GM12874 (cell line): ENCODE measurements around the gene AZU1.

Source experiments
- TF ChIP-seq, protein P1 (sequence below): IDR thresholded peaks from 2 replicates; pipeline ENCODE4 v1.5.1; 2011; ENCODE audit warnings: low read depth, mild to moderate bottlenecking, control low read depth, low read length, moderate library complexity; ENCODE audit not compliant: insufficient read depth

Gene AZU1

GRCh38 chr19:793806-794205 is 33.8 kb upstream of the AZU1 start:
- TF ChIP-seq, protein P1, sequence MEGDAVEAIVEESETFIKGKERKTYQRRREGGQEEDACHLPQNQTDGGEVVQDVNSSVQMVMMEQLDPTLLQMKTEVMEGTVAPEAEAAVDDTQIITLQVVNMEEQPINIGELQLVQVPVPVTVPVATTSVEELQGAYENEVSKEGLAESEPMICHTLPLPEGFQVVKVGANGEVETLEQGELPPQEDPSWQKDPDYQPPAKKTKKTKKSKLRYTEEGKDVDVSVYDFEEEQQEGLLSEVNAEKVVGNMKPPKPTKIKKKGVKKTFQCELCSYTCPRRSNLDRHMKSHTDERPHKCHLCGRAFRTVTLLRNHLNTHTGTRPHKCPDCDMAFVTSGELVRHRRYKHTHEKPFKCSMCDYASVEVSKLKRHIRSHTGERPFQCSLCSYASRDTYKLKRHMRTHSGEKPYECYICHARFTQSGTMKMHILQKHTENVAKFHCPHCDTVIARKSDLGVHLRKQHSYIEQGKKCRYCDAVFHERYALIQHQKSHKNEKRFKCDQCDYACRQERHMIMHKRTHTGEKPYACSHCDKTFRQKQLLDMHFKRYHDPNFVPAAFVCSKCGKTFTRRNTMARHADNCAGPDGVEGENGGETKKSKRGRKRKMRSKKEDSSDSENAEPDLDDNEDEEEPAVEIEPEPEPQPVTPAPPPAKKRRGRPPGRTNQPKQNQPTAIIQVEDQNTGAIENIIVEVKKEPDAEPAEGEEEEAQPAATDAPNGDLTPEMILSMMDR, result no peak

DNA sequence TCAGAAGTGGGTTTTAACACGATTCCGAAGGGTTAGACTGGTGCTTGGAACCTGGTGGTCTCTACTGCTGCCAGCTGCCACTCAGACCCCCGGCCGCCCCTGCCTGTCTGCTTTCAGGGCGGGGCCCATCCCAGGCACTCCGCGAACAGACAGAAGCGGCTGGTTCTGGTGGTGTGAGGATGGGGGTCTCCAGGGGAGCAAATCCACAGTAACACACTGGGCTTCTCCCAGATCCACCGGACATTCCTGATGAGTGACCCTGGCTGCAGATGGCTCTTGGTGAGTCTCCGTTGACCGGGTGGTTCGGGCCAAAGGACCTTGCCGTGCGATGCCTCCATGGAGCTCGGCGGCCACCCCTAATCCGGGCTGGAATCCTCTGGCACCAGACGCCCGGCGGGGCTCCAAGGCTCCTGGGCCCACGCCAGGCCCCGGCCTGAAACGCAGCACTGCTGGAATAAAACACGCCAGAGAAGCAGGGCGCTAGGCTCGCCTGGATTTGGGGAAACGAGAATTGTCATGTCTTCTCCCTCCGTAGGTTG is 32.5 kb upstream of the AZU1 start:
- TF ChIP-seq, protein P1, result no peak

- TF ChIP-seq, protein P1, result no peak
Observed at GRCh38 chr19:795691-796581, 31.7 kb upstream of the AZU1 start.

GRCh38 chr19:796692-797527 is 30.7 kb upstream of the AZU1 start, which contains the start of gene PTBP1:
Gene PTBP1 (plus strand): TSS chr19:797452. CDS start chr19:797498, 46 bp downstream.
- TF ChIP-seq, protein P1, result no peak

- TF ChIP-seq, protein P1, result no peak
Observed at GRCh38 chr19:797528-798414, 29.9 kb upstream of the AZU1 start.

DNA sequence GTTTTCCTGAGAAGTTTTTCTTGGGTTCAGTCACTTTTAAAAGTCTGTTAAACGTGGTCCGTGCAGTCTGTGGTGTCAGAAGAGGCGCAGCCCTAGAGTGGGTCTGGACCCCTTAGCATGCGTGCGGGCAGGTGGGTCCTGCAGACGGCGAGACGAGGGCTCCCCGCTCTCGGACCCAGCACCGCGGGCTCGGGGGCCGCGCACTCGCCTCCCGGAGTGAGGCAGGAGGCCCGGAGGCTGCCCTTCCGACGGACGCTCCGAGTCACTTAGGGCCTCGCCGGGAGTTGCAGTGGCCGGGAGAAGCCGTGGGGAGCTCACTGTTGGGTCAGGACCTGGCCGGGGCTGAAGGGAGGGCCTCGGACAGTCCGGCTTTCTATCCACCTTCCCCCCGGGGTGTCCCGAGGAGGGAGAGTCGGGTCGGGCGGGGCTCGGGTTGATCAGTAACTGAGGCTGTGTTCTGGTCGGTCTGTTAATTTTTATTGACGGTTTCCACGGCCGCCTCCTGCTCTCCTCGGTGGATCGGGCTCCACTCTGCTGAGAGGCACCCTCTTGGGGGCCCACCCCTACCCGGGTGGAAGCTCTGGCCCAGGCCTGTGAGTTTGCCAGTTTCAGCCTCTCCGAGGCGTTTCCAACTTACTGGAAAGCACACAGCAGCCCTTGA is 29.1 kb upstream of the AZU1 start:
- TF ChIP-seq, protein P1, result no peak
